HG02973 (cell line): ENCODE measurements around the gene OR2B2.
"Not testable (repeated sequence)": the region's sequence is repeated elsewhere in the genome, so short reads cannot be mapped to it uniquely, and the experiment has no call there.

Experiments used
- ATAC-seq: cut with Tn5 transposase; IDR thresholded peaks from one replicate; pipeline ENCODE4 v1.9.1; 2021; ENCODE audit warnings: moderate library complexity; ENCODE audit not compliant: unreplicated experiment

The OR2B2 gene

GRCh38 chr6:27911956-27912446 is at the start of gene OR2B2:
Gene OR2B2, minus strand, starts transcription at chr6:27912396. Its CDS starts 77 bp downstream, at chr6:27912319.
- no peak for ATAC-seq

GRCh38 chr6:27957516-27957915 is 45.3 kb upstream of the OR2B2 start:
- ATAC-seq, result no peak

DNA sequence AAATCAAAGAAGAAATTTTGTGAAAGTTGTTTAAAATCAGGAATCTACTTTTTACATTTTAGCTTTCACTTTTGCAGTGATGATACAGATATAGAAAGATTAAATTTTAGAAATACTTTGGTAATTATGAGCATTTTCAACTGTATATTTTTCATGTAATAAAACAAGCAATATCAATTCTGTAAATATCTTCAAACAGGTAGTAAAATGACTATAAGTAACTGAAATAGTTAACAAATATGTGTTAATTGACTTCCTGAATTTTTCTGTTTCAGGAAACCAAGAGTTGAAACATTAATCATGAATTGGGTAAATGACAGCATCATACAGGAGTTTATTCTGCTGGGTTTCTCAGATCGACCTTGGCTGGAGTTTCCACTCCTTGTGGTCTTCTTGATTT is 44.7 kb upstream of the OR2B2 start, which contains the start of gene OR2B6:
TSS of gene OR2B6 (plus strand) at position 301 of the 400 bp plus-strand sequence. CDS start at position 301, 0 bp downstream.
- no peak for ATAC-seq

DNA sequence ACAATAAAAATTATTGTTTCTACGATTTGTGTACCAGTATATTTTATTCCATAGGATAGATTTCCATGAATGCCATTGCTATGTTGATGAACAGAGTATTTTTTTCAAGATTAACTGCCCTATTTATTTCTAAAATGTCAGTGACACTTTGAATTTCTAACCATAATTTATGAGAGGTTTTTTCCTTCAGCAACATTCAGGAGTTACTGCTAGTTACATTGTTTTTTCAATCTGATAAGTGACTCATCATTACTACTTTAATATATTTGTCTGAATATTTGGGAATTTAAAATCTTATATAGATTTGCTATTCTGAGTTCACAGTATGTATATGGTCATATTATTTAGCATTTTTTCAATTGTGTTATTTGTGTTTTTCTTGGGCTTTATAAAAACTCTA is 38.8 kb upstream of the OR2B2 start:
- ATAC-seq, result no peak

DNA sequence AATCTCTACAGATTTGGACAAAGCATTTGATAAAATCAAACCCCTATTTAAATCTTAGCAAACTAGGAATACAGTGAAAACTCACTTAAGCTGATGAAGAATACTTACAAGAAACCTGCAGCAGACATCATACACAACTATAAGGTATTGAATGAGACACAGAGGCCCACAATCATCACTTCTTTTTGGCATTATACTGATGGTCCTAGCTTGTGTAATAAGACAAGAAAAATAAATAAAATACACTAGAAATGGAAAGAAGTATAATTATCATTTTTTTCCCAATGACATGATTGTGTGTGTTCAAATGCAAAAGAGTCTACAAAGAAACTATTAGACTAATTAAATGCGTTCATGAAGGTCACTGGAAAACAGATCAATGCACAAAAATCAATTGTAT is 36.0 kb upstream of the OR2B2 start:
- no peak for ATAC-seq

DNA sequence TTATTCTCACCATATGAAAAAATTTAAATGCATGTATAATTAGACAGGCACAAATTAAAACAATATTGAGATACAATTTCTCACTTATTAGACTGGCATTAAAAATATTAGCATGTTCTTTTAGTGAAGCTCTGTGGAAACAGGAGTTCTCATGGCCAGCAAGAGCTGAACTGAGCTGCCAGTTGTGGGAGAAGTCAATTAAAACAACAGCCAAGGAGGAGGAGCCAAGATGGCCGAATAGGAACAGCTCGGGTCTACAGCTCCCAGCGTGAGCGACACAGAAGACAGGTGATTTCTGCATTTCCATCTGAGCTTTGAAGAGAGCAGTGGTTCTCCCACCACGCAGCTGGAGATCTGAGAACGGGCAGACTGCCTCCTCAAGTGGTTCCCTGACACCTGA is 30.9 kb upstream of the OR2B2 start:
- ATAC-seq, result not testable (repeated sequence)

DNA sequence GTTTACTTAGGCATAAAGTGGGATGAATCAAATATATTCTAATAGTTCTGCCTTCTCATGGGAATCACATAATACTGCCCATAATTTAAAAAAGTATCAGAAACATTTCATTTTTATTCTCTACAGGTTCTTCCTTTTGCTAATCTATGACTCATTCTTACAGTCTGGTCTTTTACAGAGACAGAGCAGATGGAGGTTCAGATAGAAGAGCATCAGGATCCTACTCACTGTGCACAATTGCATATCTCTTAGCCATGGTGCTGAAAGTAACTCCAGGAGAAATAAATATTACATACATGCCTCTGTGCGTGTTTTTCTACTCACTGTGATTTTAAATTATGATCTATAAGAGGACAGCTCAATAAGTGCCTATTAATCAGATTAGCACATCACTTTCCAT is 28.6 kb upstream of the OR2B2 start:
- ATAC-seq, result no peak

GRCh38 chr6:27931209-27931608 is 19.0 kb upstream of the OR2B2 start:
- no peak for ATAC-seq

DNA sequence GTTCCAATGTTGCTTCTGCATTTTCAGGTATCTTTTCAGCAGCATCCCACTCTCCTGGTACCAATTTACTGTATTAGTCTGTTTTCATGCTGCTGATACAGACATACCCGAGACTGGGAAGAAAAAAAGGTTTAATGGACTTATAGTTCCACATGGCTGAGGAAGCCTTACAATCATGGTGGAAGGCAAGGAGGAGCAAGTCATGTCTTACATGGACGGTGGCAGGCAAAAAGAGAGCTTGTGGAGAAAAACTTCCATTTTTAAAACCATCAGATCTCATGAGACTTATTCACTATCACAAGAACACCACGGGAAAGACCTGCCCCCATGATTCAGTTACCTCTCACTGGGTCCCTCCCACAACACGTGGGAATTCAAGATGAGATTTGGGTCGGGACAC is 17.7 kb upstream of the OR2B2 start:
- not testable (repeated sequence) for ATAC-seq

- ATAC-seq, result not testable (repeated sequence)
Measured at GRCh38 chr6:27928041-27928440, 15.8 kb upstream of the OR2B2 start.

DNA sequence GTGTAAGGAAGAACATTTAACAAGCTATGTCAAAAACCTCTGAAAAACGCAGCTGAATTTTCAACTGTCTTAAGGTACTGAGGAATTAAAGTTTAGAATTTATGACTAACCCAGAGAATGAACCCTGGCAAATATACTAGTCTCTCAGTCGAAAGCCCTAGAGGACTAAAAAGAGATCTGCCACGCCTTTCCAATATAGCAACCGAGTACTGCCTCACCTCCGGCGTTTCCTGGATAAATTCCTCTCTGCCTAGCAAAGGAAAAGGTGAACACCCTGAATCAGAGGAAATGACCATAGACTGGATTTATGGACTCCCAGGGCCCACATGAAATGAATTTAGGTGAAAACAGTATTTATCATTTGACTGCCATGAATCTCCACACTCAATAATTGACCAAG is 12.0 kb upstream of the OR2B2 start:
- ATAC-seq, result no peak

DNA sequence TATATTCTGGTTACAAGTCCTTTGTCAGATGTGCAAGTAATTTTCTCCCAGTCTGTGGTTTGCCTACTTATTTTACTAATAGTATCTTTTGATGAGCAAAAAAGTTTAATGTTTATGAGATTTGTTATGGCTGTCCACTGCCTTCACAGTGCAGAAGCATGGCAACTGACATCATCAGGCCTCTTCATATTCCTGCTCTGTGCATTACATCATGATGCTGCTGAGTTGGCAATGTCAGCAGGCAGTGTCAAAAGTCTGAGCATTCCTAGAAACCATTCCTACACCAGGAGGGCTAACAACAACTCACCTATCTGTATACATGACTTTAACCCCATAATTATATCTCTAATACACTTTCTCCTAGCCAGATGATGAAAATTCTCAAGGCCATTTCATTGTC is 10.8 kb upstream of the OR2B2 start:
- no peak for ATAC-seq

GRCh38 chr6:27908017-27908416 is 4.2 kb downstream of the OR2B2 start:
- ATAC-seq, result no peak

GRCh38 chr6:27902335-27903314 is 9.6 kb downstream of the OR2B2 start:
- peak; percentile 64 for ATAC-seq

DNA sequence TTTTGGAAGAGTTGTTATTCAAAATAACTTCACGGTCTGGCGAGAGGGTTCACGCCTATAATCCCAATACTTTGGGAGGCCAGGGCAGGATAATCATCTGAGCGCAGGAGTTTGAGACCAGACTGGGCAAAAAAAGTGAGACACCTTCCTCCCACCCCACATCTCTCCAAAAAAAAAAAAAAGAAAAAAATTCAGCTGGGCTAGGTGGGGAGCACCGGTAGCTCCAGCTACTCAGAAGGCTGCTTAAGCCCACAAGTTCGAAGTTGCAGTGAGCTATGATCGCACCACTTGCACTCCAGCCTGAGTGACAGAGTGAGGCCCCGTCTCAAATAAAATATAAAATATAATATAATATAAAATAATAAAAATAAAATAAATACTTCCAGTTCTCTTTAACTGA is 10.4 kb downstream of the OR2B2 start:
- no peak for ATAC-seq

GRCh38 chr6:27900197-27900596 is 12.0 kb downstream of the OR2B2 start:
- ATAC-seq, result not testable (repeated sequence)

DNA sequence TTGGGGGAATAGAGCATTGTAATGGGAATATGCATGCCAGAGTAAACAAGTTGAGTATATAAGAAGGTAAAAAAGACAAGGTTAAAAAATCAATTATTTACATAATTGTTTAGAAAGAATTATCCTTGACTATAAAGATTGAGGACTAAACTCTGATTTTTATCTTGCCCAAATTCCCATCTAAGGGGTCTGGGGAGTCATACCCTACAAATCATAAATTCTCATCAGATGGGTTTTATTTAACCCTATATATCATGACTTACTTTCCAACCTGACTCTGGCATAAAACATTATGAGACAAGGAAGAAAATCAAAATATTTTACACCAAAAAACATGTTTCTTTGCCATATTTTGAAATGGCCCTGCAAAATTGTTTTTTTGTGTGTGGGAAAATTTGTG is 12.7 kb downstream of the OR2B2 start:
- no peak for ATAC-seq

GRCh38 chr6:27897580-27898206 is 14.5 kb downstream of the OR2B2 start:
- ATAC-seq, result no peak

DNA sequence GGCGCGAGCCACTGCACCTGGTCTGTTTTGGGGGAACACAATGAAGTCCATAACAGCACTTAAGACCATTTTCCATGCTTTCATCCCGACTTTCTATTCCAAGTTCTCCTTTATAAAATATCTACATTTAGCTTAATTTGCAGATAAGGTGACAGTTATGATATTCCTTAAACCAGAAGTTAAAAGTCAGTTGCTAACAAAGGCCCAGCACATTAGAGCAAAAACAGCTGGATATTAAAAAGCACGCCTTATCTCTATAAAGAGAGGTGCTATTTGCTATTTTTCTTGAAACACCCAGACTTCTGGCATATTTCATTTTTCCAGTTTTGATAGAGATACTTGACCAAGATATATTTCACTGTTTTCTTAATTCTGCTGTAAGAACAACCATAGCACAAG is 15.8 kb downstream of the OR2B2 start:
- no peak for ATAC-seq

- ATAC-seq, result no peak
Measured at GRCh38 chr6:27894839-27895762, 17.1 kb downstream of the OR2B2 start.
